Stimulated activated CD4-positive, alpha-beta T cell treated with anti-CD3 and anti-CD28 coated beads, Interleukin-1b, Interleukin-23, amount 100 ng/mL, for 1 hour (primary cell): ENCODE results near the gene CPNE5.
"Not testable (repeated sequence)": the region's sequence is repeated elsewhere in the genome, so short reads cannot be mapped to it uniquely, and the experiment has no call there.

Experiments used
- DNase-seq, 2 donors: peaks; one replicate each; pipeline ENCODE4 v3.0.0-alpha.2; 2020; ENCODE audit warnings: low read depth in 2 of 2

The CPNE5 gene

DNA sequence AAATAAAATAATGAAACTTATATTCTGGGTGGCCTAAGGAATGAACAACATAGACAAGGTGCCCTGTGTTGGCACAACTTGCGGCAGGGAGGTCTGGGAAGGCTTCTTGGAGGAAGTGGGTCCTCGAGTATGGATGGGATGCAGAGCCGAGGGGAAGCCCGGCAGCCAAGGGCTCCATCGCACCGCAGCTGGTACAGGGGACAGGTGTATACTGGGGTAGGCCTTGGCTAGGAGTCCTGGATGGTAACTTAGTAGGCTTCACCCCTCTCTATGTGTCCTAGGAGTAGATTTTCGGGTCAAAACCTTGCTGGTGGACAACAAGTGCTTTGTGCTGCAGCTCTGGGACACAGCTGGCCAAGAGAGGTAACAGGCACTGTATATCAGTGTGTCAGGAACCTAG is 113.7 kb downstream of the CPNE5 start:
- no peak for DNase-seq

DNA sequence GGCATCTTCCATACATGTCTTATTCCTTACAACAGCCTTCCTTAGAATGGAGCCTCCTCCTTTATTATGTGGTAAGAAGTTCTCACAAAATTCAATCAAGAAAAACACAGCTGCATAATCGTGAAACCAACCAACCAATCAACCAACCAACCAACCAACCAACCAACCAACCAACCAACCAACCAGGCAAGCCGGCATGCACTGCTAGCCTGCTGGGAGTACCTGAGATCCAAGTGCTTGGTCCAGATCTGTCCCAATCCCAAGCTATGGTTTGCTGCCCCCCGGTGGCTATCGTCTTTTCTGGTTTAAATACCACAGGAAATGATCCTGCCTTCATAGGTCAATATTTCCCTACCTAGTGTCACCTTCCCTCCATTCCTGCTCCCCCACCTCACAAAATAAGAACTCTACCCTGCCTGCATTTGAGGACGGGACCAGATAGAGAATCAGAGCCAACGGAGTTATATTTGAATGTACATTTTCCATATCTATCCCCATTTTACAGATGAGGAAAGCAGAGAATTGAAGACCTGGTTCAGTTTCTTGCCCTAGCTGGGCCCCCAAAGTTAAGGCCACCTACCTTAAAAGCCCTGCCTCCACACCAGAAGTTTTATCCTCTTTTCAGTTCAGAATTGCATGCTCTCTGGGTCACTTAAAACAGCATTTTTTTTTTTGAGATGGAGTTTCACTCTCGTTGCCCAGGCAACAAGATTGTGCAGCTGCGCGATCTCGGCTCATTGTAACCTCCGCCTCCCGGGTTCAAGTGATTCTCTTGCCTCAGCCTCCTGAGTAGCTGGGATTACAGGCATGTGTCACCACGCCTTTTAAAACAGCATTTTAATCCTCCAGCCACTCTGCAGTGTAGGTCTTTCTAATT is 114.5 kb downstream of the CPNE5 start:
- peak in 1 of 2 donors; percentile 21 for DNase-seq

DNA sequence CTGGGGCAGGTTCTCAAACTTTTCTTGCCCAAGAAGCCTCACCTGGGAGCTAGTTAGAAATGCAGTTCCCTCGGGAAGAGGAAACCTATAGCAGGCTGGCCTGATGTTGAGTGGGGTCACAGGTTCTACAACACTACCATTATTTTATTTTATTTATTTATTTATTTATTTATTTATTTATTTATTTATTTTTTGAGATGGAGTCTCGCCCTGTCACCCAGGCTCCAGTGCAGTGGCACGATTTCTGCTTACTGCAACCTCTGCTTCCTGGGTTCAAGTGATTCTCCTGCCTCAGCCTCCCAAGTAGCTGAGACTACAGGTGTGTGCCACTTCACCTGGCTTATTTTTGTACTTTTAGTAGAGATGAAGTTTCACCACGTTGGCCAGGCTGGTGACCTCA is 115.3 kb downstream of the CPNE5 start:
- not testable (repeated sequence) for DNase-seq

DNA sequence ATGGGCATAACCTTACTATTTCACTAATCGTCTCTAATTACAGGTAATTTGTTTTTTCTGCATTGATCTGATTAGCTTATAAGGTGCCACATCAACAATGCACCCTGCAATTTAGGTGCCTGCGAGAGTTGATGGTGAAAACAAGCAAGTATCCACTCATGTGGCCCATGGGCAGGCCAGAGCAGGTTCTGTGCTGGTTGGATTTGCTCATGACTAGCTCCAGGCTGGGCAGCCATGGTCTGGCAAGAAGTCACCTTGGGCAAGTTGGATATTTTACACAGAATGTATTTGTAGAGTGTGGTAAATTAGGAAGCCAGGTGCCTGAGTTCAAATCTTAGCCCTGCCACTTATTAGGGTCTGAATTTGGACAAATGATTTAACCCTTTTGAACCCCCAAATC is 116.4 kb downstream of the CPNE5 start:
- DNase-seq = no peak

DNA sequence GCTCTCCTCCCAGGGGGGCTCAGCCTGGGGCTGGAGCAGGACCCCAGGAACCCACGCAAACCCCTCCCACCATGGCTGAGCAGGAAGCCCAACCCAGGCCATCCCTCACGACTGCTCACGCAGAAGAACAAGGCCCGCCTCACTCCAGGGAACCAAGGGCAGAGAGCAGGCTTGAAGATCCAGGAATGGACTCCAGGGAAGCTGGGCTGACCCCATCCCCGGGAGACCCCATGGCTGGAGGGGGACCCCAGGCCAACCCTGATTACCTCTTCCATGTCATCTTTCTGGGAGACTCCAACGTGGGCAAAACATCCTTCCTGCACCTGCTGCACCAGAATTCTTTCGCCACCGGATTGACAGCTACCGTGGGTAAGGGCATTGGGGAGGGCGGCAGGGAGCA is 116.9 kb downstream of the CPNE5 start:
- DNase-seq = no peak

DNA sequence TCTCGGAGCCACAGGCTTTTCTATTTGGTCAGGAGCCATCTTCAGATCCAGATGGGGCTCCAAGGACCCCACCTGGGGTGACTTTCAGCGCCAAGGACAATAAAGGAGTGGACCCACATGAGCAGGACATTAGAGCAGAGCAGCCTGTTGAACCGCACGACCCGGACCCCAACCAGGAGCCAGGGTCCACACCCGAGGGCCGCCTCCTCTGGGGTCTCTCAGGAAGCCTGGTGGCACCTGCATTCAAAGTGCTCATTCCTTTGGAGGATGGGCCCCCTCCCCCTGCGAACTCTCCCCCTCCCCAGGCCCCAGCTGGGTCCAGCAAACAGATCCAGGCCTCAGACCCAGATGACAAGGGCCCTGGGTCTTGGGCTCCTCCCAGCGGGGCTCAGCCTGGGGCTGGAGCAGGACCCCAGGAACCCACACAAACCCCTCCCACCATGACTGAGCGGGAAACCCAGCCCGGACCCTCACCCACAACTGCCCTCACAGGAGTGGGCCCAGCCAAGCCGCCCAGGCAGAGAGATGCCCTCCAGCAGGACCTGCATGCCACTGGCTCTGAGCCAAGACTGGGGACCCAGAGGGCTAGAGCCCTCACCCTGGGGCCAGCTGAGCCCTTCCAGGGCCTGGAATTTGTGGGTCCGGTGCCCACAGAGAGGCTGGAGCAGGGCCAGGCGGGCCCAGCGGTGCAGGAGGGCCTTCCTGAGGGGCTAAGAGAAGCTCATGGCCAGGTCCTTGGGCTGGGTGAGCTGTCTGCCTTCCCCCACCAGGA is 117.7 kb downstream of the CPNE5 start:
- DNase-seq = no peak

DNA sequence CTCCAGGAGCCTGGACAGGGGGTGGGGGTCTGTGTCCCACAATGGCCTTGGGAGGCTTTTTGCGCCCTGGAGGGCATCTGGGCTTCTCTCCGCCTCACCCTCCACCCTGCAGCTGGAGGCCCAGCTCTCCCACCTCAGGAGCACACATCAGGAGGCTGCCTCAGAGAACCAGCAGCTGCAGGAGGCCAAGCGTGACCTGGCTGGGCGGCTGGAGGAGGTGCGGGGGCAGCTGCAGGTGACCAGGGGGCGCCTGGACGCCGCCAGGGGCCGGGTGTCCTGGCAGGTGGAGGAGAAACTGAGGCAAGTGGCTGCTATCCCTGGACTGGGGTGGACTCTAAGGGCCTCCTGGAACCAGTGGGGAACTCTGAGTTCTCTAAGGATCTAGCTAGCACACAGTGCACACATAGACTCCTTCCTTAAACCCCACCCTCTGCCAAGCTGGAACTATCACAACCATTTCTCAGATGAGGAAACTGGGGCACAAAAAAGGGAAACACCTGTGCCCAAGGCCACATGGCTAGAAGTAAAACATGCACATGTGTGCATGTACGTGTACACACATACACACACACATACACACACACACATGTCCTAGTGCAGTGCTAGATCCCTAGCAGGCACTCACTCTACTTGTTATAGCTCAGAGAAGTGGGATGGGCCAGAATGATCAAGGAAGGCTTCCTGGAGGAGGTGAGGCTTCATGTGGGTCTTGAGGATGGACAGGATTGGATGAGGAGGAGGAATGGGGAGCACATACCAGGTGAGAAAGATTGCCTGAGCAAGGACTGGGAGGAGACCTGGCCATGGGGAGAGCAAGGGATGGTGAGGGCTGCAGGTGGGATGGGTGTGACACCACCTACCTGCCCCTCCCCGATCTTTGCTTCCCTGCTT is 118.7 kb downstream of the CPNE5 start:
- no peak for DNase-seq

DNA sequence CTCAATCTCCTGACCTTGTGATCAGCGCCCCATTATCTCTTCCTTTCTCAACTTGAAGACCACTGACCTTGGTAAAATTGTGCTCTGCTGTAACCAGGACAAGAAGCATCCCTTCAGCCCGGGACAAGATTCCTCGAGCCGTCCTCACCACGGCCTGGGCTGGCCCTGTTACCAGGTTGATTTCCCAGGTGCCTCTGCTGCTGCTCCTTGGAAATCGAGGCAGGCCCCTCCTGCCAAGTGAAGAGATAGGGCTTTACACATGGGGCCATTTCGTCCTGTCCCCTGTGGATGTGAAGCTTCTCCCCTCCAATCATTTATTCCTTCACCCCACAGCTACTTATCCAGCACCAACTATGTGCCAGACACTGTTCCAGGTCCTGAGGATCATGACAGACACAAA is 120.1 kb downstream of the CPNE5 start:
- DNase-seq = no peak

DNA sequence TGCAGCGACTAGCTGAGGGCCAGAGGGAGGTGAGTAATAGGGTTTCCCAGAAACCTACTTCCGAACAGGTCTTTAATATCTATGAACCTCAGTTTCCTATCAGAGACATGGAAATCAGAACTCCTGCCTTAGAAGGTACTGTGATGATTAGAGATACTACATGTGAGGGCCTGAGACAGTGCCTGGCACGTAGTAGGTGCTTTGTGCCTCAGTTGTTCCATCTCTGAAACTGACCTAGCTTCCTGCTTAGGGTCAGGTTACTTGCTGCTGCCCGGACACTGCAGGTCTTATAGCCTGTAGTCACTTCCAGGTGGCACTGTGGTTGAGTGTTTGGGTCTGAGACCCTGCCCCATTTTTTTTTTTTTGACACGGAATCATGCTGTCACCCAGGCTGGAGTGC is 120.7 kb downstream of the CPNE5 start:
- DNase-seq = no peak

DNA sequence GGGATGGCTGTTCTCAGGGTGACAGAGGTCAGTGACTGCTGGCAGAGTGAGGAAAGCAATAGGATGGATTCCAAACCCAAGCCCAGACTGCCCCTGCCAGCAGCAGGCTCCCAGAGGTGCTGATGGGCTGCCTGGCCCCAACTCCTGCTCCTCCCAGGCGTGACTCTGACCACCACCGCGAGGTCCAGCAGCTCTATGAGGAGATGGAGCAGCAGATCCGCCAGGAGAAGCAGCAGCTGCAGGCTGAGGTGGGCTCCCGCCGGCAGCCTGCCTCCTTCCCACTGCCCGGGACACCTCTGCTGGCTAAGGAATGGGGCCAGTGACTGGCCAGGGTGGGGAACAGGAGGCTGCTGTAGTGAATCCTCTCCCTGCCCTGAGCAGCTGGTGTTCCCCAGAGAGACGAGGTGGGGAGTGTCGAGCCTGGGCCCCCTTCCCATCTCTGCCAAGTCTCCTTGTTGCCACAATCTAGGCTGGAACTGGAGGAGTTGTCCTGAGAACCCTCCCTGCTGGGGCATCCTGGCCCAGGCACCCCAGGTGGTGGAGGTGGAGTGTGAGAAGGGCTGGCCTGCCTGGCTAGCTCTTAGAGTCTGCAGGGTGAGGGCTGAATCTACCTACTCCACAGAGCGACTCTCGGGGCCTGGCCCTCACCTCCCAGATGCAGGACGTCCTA is 121.2 kb downstream of the CPNE5 start:
- DNase-seq = no peak

DNA sequence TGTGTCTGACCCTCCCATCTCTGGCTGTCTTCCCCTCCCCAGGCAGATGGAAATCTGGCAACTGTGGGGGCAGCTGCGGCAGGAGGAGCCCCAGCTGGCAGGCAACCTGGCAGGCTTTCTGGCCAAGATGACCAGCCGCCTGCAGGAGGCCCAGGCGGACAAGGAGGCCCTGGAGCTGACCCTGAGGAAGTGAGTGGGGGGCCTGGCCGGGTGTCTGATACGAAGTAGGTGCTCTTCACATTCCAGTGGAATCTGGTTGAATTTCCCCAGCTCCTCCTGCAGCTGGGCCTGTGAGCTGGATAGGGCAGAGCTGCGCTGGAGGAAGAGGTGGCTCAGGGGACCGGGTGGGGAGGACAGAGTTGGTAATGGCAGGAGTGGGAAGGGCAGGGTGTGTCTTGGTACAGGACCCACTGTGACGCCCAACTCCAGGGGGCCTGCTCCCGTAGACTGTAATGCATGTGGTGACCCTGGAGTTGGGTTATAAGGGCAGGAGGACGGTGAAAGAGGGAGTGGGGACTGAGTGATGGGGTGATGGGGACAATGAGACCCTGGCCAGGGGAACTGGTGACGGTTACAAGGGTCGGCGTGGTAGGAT is 121.9 kb downstream of the CPNE5 start:
- no peak for DNase-seq

DNA sequence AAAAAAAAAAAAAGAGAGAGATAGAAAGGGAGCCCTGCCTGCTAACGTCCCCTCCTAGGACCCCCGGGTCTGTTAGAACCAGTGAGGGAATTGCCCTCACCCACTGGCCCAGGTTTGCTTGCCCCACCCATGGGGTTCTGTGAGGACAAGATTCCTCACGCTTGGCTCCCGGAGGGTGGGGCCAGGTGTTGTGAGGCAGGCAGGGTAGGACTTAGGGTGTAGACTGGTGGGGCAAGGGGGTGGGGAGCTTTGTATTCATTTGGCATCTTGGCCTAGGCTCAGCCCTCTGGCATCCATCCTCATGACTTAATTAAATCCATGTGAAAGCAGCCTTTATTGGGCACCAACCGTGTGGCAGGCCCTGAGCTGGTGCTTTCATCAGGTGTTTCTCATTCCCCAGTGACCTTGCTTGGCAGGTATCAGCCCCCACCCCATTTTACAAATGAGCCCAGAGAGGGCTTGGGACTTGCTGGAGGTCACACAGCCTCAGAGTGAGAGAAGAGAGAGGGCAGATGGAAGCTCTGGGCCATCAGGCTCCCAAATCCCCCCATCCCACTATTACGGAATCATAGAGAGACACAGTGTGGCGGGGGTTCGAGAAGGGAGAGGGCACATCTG is 122.7 kb downstream of the CPNE5 start:
- no peak for DNase-seq

DNA sequence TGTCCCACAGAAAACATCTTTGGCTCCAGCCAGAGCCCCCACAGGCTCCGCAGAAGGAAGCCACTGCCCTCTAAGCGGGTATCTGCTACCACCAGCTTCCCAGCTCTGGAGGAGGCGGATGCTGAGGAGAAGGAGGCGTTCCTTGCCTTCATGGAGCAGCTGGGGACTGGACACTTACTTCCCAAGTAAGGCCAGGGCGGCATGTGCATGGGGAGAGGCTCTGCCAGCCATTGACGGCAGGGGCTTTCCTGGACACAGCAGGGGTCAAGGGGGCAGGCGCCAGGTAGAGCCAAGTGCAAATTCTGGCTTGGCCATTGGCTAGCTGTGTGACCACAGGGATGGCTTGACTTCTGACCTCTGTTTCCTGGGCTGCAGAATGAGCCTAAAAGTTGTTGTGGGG is 123.8 kb downstream of the CPNE5 start:
- DNase-seq = no peak

DNA sequence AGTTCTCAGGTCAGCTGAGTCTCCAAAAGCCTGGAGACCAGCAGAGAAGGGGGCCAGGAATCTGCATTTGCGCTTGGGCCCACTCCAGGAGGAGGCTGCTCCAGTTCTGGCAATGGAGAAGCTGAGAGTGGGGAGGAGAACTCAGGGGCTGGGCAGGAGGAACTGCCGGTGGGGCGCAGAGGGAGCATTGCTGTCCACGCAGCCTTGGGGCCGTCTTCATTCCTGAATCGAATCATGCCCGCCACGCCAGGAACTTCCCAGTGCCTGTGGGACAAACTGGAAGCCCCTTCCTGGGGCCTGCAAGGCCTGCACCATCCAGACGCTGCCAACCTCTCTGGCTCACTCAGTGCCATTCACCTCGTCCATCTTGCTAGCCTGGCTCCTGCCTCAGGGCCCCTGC is 124.7 kb downstream of the CPNE5 start:
- DNase-seq = no peak

DNA sequence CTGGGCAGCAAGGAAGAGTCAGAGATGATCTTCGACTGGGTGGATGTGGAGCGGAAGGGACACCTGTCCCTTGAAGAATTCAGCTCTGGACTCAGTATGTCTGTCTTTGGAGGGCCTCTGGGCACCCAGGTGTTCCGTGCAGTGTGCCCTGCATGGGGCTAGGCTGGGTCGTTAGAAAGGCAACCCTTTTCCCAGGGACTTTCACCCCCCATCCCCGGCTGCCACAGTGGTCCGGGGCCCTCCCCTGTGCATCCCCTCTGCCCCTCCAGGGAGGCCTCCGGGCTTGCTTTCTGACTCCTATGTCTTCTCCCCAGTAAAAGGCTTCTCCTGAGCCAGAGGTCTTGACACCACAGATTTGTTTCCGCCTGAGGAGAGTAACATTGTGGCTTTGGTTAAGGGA is 125.4 kb downstream of the CPNE5 start:
- no peak for DNase-seq

DNA sequence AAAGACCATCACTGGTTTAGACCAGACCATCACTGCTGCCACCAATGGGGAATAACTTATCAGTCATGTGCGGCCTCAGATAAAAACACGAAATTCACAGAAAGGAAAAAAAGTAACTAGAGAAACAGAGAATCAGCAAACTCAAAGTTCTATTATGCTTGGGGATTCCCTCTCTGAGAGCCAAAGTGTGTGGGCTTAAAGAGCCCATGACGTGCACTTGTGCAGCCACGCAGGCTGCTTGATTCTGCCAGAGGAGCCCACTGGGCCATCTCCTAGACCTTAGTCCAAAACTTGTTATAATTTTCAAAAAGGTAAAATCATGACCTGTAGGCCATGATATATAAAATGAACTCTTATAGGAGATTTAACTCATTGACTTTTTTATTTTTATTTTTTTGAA is 126.4 kb downstream of the CPNE5 start:
- DNase-seq = no peak

DNA sequence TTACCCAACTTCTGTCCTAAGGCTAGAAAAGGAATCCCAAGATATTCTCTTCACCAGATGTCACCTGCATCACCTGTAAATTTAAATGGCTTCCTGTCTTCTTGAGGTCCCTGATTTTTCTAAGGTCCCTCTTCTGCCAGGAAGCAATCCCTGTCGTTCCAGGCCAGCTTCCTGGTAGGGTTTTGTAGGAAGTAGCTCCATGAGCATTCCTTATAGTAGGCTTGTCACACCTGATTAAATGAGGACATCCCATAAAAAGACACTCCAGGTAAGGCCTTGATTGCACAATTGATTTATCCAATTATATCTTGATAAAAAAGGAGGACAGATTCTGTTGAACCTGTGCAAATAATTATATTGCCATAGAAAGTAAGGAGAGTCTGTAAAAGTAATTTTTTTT is 132.9 kb downstream of the CPNE5 start:
- DNase-seq = no peak

DNA sequence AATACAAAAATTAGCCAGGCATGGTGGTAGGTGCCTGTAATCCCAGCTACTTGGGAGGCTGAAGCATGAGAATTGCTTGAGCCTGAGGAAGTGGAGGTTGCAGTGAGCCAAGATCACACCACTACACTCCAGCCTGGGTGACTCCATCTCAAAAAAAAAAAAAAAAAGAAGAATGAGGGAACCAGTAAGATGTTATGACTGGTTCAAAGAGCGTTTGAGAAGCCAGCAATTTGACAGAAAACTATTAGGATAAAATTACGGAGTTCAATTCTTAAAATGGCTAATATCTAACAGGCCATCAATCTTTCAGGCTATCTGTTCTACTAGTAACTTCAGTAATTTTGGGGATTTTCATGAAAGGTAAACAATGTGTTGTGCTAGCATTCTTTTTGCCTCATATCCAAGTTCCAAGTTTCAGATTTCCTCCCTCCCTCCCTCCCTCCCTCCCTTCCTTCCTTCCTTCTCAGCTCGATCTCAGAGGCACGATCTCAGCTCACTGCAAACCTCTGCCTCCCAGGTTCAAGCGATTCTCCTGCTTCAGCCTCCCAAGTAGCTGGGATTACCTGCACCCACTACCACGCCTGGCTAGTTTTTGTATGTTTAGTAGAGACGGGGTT is 134.2 kb downstream of the CPNE5 start:
- not testable (repeated sequence) for DNase-seq

DNA sequence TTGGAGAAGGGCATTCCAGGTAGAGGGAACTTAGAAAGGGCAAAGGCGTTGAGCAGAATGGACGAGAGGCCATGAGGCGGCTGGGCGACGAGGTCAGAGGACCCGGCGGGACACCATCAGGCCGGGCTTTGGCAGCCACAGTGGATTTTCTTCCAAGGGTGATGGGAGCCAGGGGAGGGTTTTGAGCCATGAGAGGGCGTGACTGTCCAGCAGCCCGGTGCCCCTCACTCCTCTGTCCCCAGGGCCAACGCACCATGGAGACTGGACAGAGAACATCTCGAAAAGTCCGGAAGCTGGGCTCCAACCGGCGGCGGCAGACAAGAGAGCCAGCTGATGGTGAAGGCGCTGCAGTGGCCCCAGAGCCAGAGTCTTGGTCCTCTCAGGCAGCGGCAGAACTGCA is 135.3 kb downstream of the CPNE5 start:
- DNase-seq = no peak

DNA sequence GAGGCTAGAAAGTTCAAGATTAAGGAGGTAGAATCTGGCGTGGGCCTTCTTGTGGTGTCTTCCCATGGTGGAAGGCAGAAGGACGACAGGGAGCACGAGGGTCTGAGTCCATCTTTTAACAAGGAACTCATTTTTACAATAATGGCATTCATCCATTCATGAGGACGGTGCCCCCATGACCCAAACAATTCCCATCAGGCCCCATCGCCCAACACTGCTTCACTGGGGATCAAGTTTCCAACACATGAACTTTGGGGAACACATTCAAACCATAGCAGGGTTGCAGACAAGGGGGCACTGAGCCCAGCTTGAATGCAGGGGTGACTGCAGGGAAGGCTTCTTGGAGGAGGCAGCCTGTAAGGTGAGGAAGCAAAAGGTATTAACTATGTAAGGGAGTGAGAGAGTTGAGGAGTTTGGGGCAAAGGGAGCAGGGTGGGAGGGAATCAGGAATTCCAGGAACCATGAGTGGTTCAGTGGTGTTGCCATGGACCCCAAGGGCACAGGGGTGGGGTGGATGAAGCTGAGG is 136.1 kb downstream of the CPNE5 start:
- no peak for DNase-seq
